Ovary (tissue), 9 donors: ENCODE measurements around the gene KCNH8. TPM values are rescaled to one million over a fixed set of nuclear protein-coding genes. Genes with fewer than 3 reads are reported as not detected.

Source experiments
- DNase-seq, 5 donors: peaks; one replicate each; pipeline ENCODE4 v3.0.0-alpha.2; 2019 to 2020
- H3K27ac ChIP-seq, 2 donors: fragments of 200-600 bp; one replicate each; pipeline versions ENCODE4 v1.5.1 to v1.8.0; 2019 to 2022
- H3K27me3 ChIP-seq: fragments of 200-600 bp; one replicate; pipeline ENCODE4 v1.8.0; 2022
- H3K36me3 ChIP-seq: fragments of 200-600 bp; sonication (generic); one replicate; pipeline ENCODE4 v1.5.1; 2019
- H3K4me1 ChIP-seq: one replicate; pipeline ENCODE4 v1.8.1; 2013; ENCODE audit warnings: mild to moderate bottlenecking, moderate library complexity; ENCODE audit not compliant: insufficient read depth
- H3K4me3 ChIP-seq: fragments of 200-600 bp; sonication (generic); one replicate; pipeline ENCODE4 v1.5.1; 2017
- H3K9me3 ChIP-seq, 2 donors: fragments of 200-600 bp in 1 of 2; sonication (generic) in 1 of 2; one replicate each; pipeline versions ENCODE4 v1.5.1 to v1.8.1; 2013 to 2019; ENCODE audit warnings: mild to moderate bottlenecking in 1 of 2, moderate library complexity in 1 of 2
- EP300 ChIP-seq: sonication (generic); formaldehyde crosslinking; IDR thresholded peaks from one replicate; pipeline ENCODE4 v1.6.1; 2017; ENCODE audit warnings: antibody characterized with exemption
- POLR2A ChIP-seq: fragments of 450-650 bp; IDR thresholded peaks from one replicate; pipeline ENCODE4 v1.6.1; 2017; ENCODE audit warnings: antibody characterized with exemption, mild to moderate bottlenecking, moderate library complexity
- WGBS, 3 donors: extraction: QIAGEN DNeasy Blood & Tissue Kit in 1 of 3; methylation state at CpG; one replicate each; pipeline versions ENCODE4 v1.1.5 to v1.1.7; 2013 to 2017; 5-methylcytosine and 5-hydroxymethylcytosine counted together
- intact Hi-C, 4 donors: fragments of 100-400 bp; cut with DNase I; formaldehyde crosslinking; loops; one replicate each; pipeline versions ENCODE4 v1.11.0 to v1.15.1; 2022 to 2023
- polyA plus RNA-seq, 2 donors: library from polyadenylated mRNA; stranded (reverse); fragments of 200-250 nt in 1 of 2; fragments of 350-450 nt in 1 of 2; fragmentation: Illumina TruSeq in 1 of 2; extraction: RNeasy Lipid Tissue Mini Kit (QIAGEN cat#74804) in 1 of 2; gene quantifications; one replicate each; pipeline ENCODE4 v1.2.3, GENCODE V29; 2013 to 2014
- total RNA-seq, 7 donors: library from RNA; depleted of rRNA in 2 of 7; stranded (reverse); fragments of >200 nt in 2 of 7; fragmentation: NEBNext Ultra II Directional in 3 of 7; extraction: Animal tissue kit (Norgen Biotek cat#: 25700) in 3 of 7; gene quantifications; one replicate each; pipeline versions ENCODE4 v1.1.0 to v1.2.4, GENCODE V29; 2016 to 2023
- TF ChIP-seq, protein P1 (sequence below), 3 donors: fragments of 450-650 bp in 2 of 3; fragments of 200-600 bp in 1 of 3; IDR thresholded peaks; one replicate each; pipeline versions ENCODE4 v1.5.1 to v1.8.0; 2016 to 2022; ENCODE audit warnings: antibody characterized with exemption in 3 of 3, mild to moderate bottlenecking in 1 of 3
- donor health status: DM: no; HTN: no; CAD: no; lungs with moderate emphysema.
- donor health status: DM: no; HTN: no; CAD: no.
- donor health status: Bipolar disorder and iron deficiency.
- donor health status: DM: yes; HTN: yes; CAD: no.
- donor health status: DM: no; HTN: no; CAD: no.
- donor health status: DM: yes; HTN: yes; CAD: no.

The KCNH8 gene
- total and polyA plus RNA-seq, 9 donors = 0.05 to 1.4 (median 0.17) TPM; not detected in 1

DNA sequence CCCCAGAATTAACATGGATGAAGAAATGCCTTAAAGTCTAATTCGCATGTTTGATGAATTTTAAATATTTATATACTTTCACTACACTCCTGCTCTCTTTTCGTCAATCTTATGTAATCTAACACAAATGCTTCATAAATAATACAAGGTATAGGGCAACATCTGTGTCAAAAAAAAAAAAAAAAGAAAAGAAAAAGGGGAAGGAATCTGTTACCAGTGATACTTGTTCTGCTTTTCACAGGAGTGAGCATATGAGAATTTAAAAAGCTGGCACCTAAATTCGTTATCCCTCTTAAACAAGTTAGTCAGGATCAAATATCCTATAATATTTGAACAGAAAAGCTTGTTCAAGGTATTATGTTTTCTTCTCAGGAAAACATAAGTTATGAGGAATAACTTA, 243.8 kb downstream of the KCNH8 start:
- intact Hi-C loops = no loop called here
- no peak for TF ChIP-seq EP300
- no peak for TF ChIP-seq POLR2A
- TF ChIP-seq, protein P1, sequence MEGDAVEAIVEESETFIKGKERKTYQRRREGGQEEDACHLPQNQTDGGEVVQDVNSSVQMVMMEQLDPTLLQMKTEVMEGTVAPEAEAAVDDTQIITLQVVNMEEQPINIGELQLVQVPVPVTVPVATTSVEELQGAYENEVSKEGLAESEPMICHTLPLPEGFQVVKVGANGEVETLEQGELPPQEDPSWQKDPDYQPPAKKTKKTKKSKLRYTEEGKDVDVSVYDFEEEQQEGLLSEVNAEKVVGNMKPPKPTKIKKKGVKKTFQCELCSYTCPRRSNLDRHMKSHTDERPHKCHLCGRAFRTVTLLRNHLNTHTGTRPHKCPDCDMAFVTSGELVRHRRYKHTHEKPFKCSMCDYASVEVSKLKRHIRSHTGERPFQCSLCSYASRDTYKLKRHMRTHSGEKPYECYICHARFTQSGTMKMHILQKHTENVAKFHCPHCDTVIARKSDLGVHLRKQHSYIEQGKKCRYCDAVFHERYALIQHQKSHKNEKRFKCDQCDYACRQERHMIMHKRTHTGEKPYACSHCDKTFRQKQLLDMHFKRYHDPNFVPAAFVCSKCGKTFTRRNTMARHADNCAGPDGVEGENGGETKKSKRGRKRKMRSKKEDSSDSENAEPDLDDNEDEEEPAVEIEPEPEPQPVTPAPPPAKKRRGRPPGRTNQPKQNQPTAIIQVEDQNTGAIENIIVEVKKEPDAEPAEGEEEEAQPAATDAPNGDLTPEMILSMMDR (IDR thresholded peaks at IDR 0.05) = no peak
- 81 to 85% (median 84%) methylated on average over 3 of the region's 3 CpGs for WGBS, 3 donors

DNA sequence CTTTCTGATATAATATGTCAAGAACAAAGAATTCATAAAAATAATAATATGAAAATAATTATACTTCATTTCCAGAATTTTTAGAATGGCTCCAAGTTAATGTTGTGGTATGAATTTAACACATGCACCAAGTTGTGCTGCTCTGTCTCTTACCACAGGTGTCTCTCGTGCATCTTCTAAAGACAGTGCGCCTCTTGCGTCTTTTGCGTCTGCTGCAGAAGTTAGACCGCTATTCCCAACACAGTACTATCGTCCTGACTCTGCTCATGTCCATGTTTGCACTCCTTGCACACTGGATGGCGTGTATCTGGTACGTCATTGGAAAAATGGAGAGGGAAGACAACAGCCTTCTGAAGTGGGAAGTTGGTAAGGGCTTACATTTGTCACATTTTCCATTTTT, 246.6 kb downstream of the KCNH8 start:
- TF ChIP-seq, protein P1 (IDR thresholded peaks at IDR 0.05) = no peak
- TF ChIP-seq POLR2A (no peak), EP300 (no peak)
- Histone ChIP-seq H3K27ac (no peak overlapping the region), H3K4me1 (no peaks in the 10 kb centered on the region), H3K27me3 (no peaks in the 10 kb centered on the region), H3K4me3 (no peak overlapping the region), H3K36me3 (no peaks in the 10 kb centered on the region), H3K9me3 (no peaks in the 10 kb centered on the region)
- WGBS, 3 donors = 90 to 93% (median 92%) methylated on average over 8 of the region's 8 CpGs
- no peak for DNase-seq
- intact Hi-C loops = no loop called here

More for the DNA sequence above, 243.8 kb downstream of the KCNH8 start:
- H3K27ac ChIP-seq = no peak overlapping the region
- no peaks in the 10 kb centered on the region for H3K9me3 ChIP-seq
- DNase-seq = no peak
- H3K36me3 ChIP-seq = no peaks in the 10 kb centered on the region
- no peaks in the 10 kb centered on the region for H3K4me1 ChIP-seq
- H3K27me3 ChIP-seq = no peaks in the 10 kb centered on the region
- no peak overlapping the region for H3K4me3 ChIP-seq

DNA sequence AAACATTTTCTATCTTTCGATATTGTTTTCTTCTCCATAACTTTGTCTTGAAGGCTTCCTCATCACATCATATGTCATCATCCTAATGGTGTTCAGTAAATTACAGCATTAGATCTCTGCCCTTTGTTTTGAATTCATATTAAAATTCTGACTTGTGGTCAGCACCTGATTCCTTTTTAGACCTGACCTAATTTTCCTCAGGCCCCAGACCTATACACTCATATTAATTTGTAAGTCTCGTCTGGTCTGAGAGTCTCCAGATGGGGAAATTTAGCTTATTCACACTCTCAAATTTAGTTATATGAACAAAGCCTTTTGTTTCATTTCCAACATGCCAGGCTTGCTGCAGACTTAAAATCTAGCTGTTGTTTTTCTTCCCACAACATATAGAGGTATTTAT, 248.4 kb downstream of the KCNH8 start:
- WGBS, 3 donors = 77 to 82% (median 78%) methylated on average over 2 of the region's 2 CpGs

DNA sequence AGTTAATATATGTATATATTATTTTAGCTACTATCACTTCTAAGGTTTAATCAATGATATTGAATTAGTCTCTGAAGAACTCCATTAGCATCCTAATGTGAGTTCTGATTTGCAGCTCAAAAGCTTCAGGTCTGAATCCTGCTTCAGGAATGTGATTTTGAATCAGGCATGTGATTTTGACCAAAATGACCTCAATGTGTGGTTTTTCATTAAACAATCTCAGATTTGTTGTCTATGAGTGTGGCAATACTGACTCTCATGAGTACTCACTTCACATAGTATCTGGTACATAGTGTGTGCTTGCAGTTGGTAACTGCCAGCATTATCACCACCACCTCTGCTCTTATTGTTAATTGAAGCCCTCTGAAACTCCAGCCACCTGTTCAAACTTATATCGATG, 251.0 kb downstream of the KCNH8 start:
- H3K4me3 ChIP-seq = no peak overlapping the region
- no peaks in the 10 kb centered on the region for H3K27me3 ChIP-seq
- intact Hi-C loops = no loop called here
- H3K4me1 ChIP-seq = no peaks in the 10 kb centered on the region
- H3K36me3 ChIP-seq = no peaks in the 10 kb centered on the region
- no peak for DNase-seq
- no peak overlapping the region for H3K27ac ChIP-seq
- 84 to 91% (median 90%) methylated on average over 1 of the region's 1 CpG for WGBS, 3 donors
- no peaks in the 10 kb centered on the region for H3K9me3 ChIP-seq
- no peak for TF ChIP-seq EP300
- TF ChIP-seq, protein P1 (IDR thresholded peaks at IDR 0.05) = no peak
- TF ChIP-seq POLR2A = no peak

More for the DNA sequence above, 248.4 kb downstream of the KCNH8 start:
- Histone ChIP-seq H3K9me3 (no peaks in the 10 kb centered on the region), H3K4me3 (no peak overlapping the region), H3K4me1 (no peaks in the 10 kb centered on the region), H3K27ac (no peak overlapping the region), H3K36me3 (no peaks in the 10 kb centered on the region), H3K27me3 (no peaks in the 10 kb centered on the region)
- intact Hi-C loops = no loop called here
- TF ChIP-seq EP300 (no peak), POLR2A (no peak)
- TF ChIP-seq, protein P1 (IDR thresholded peaks at IDR 0.05) = no peak
- DNase-seq = no peak
